GM12892 (cell line): ENCODE measurements around the gene STK35.

ENCODE experiments used
- POLR2A ChIP-seq: IDR thresholded peaks from 2 replicates; pipeline ENCODE4 v1.6.1; 2011; ENCODE audit warnings: low read depth, low read length, control low read depth
- POLR2AphosphoS5 ChIP-seq: IDR thresholded peaks from 2 replicates; pipeline ENCODE4 v1.6.1; 2011; ENCODE audit warnings: low read depth, low read length, control low read depth
- TAF1 ChIP-seq: IDR thresholded peaks from 2 replicates; pipeline ENCODE4 v1.6.1; 2011; ENCODE audit warnings: low read depth, mild to moderate bottlenecking, control low read depth, low read length, borderline replicate concordance

- TF ChIP-seq POLR2AphosphoS5 = no peak
- no peak for TF ChIP-seq POLR2A
- TF ChIP-seq TAF1 = no peak
Measured at GRCh38 chr20:2150660-2151059, 49.0 kb downstream of the STK35 start.
